SHP77 treated with DMSO at 0.1 percent for 48 hours (cell line): ENCODE data around the gene RPS6KB2.

Experiments
- DNase-seq: peaks from one replicate; lab custom pipeline; 2025; lab: John Stamatoyannopoulos, UW

The RPS6KB2 gene

DNA sequence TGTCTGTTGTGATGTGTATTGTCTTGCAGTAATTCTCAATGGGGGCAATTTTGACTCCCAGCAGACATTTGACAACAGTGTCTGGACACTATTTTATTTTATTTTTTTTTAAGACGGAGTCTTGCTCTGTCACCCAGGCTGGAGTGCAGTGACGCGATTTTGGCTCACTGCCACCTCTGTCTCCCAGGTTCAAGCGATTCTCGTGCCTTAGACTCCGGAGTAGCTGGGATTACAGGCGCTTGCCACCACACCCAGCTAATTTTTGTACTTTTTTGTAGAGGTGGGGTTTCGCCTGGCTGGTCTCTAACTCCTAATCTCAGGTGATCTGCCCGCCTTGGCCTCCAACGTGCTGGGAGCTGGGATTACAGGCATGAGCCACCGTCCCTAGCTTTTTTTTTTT, 1.4 kb downstream of the RPS6KB2 start:
- no peak for DNase-seq

DNA sequence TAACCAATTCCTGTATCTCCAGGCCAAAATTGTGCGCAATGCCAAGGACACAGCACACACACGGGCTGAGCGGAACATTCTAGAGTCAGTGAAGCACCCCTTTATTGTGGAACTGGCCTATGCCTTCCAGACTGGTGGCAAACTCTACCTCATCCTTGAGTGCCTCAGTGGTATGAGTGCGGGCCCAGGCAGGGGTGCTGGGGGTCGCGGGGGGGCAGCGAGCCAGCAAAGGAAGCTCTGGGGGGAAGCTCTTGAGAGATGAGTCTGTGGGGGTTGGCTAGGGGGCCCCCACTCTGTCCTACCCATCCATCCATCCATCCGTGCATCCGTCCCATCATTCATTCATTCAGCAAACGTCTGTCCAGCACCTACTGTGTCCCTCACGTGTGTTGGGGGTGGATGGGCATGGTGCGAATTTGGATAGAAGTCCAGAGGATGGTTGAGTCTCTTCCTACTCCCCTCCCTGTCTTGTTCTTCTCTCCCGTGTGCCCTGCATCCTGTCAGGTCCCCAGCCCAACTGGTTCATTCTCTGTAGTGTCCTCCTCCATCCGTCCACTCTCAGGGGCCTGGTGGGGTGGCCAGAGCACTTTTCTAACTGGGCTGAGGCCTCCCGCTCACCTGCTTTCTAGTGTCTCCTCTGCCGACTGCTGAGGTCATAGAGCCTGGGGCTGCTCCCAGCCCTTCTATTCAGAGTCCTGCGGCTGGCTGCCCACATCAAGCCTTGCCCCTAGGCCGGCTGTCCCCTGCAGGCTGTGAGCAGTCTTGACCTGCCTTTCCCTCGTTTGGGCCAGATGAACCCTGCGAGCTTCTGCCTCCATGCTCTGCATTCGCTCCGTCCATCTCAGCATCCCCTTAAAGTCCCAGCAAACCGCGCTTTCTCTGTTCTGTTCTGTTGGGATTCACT, 3.3 kb downstream of the RPS6KB2 start:
- no peak for DNase-seq

DNA sequence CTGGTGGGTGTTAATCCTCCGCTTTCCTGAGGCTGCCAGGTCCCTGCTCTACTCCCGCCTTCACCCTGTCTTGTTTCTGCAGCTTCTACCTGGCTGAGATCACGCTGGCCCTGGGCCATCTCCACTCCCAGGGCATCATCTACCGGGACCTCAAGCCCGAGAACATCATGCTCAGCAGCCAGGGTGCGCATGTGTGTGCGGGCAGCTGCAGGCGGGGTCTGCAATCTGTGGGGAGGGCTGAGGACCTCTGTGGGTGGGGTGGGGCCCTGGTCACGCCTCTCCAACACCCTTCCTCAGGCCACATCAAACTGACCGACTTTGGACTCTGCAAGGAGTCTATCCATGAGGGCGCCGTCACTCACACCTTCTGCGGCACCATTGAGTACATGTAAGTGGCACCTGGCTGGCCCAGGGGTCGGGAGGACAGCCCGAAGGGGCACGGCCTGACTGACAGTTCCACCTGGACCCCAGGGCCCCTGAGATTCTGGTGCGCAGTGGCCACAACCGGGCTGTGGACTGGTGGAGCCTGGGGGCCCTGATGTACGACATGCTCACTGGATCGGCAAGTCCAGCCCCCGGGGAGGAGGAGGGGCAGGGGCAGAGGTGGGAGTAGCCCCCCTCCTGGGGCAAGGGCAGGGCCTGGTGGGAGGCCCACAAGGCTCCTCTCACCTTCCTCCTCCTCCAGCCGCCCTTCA, 4.5 kb downstream of the RPS6KB2 start:
- DNase-seq: no peak

DNA sequence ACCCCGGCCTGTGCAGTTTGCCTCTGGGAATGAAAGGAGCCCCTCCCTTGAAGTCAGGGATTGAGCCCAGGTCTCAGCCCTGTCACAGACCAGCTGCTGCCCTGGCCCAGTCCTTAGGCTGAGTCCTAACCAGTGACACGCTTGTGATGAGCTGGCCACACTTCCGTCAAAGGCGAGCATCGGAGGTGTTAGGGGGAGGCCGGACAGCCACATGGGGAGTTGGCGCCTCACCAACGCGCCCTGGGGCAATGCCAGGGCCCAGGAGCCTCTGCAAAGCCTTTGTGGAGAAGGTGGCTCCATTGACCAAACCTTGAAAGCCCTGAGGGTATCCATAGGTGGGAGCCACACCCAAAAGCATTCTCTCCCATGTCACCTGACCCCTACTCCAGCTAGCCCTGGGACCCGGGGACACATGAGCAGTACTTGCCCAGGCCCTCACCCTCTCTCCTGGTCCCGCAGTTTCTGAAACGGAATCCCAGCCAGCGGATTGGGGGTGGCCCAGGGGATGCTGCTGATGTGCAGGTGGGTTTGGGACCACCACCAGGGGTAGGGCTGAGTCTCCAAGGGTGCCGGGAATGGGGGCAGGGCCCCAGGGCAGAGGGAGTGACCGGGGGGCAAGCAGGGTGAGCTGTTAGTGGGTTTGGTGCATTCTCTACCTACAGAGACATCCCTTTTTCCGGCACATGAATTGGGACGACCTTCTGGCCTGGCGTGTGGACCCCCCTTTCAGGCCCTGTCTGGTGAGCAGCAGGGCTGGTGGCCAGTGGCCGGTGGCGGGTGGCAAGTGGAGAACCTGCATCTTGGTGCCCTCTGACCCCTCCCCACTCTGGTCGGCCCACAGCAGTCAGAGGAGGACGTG, 5.5 kb downstream of the RPS6KB2 start:
- no peak for DNase-seq

DNA sequence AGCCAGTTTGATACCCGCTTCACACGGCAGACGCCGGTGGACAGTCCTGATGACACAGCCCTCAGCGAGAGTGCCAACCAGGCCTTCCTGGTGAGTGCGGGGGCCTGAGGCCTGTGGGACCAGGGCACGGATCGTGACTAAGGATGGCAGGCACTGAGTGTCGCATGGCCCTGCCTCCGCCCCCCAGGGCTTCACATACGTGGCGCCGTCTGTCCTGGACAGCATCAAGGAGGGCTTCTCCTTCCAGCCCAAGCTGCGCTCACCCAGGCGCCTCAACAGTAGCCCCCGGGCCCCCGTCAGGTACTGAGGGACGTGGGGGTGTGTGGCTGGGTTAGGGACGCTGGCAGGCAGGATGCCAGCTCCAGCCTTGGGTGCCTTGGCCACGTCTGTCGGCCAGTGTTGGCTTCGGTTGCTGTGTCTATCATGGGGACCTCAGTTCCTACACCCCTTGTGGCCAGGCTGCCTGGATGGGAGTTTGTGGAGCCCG, 6.1 kb downstream of the RPS6KB2 start:
- DNase-seq: no peak

DNA sequence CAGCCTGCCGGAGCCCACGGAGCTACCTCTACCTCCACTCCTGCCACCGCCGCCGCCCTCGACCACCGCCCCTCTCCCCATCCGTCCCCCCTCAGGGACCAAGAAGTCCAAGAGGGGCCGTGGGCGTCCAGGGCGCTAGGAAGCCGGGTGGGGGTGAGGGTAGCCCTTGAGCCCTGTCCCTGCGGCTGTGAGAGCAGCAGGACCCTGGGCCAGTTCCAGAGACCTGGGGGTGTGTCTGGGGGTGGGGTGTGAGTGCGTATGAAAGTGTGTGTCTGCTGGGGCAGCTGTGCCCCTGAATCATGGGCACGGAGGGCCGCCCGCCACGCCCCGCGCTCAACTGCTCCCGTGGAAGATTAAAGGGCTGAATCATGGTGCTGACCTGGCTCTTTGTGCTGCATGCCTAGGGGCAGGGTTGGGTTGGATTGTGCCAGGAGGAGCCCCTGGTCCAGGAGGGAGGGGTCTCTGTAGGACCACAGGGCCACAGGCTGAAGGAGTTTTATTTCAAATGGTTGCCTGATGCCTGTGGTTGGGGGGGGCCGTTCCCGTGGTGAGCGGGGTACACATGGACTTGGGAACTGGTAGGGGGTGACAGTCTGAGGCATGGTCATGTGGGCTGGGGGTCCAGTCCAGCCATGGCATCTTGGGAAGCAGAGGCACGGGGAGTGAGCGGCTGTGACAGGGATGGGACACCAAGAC, 6.9 kb downstream of the RPS6KB2 start:
- no peak for DNase-seq

- DNase-seq: no peak
Observed at GRCh38 chr11:67435727-67436458, 7.6 kb downstream of the RPS6KB2 start.

DNA sequence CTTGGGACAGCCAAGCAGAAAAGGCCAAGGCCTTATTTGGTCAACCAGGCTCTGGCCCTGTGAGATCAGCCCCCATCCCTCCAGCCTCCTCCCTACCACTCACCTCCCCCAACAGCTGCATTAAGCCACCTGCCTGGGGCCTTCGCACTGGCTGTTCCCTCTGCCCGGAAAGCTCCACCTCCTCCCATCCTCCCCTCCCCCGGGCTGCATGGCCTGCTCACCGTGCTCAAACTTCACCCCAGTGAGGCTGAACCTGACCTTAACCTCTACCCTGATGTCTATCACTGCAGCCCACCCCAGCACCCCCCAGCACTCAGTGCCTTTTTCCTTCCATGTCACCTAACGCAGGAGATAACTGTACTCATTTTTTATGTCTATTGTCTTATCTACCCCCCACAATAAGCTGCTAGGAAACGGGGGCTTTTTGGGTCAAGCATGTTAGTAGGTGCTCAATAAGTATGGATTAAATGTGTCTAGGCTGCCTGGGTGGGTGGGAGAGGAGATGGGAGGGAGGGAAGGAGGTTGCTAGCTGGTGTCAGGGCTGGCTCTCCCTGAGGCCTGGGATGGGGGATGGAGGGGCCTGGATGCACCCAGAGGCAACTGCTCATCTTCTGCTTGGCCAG, 8.3 kb downstream of the RPS6KB2 start:
- no peak for DNase-seq

DNA sequence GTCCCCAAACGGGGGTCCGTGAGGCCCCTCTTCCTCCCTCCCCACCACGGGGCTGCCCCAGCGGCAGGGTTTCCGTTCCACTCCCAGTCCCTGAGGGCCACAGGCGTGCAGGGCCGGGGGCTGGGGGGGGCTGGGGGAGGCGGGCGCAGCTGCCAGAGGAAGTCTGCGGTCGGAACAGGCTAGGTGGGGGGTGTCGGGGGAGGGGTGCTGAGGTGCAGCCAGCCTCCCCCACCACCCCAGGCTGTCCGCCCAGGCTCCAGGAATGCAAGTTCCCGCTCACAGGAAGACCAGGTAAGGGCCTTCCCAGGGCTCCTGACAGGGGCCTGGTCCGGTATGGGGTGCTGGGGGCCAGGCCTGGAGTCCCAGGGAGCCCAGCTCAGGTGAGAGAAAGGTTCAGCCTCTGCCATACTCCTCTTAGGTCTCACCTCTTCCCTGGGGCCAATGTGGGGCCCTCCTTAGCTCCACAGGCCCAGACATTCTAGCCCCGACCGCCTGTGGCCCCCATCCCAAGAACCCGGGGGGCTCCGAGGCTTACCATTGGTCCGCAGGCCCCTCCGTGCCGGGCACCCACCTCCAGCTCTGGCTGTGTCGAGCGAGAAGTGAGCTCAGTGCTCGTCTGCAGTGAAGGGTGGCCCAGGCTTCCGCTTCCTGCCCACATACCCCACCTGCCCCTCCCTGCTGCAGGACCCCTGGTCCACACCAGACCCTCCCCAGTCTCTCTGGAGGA, 9.0 kb downstream of the RPS6KB2 start, which contains the start of gene PTPRCAP:
Gene PTPRCAP, minus strand, starts transcription at position 601 of the 727 bp plus-strand sequence. Its CDS starts 63 bp downstream, at position 538.
- no peak for DNase-seq

GRCh38 chr11:67437809-67438157, 9.5 kb downstream of the RPS6KB2 start:
- DNase-seq: no peak

DNA sequence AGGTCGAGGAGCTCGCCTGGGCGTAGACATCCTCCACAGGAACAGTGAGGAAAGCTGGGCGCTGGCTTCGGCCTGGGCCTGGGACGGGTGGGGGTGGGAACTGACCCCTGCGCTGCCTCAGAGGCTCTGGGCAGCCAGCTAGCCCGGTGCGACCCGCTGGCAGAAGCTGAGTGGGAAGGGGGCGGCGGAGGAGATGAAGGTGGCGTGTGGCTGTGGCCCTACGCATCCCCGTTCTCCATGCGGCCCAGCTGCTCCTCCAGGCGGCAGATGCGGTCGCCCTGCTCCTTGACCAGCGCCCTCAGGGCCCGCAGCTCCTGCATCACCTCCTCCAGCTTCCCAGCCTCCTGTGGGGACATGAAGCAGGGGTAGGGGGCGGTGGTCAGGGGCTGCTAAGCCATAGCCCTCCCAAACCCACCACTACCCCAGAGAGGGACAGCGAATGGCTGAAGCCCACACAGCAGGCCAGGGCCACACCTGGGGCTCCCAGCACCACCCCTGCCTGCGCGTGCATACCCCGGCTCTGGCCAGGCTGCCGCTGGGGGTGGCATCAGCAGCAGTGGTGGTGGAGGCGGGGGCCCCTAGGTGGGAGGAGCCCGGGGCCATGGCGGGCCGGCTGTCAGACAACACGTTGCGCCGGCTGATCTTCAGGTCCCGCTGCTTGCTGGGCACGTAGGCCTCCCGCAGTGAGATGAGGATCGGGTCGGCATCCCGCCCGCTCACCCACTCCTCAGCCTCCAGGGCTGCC, 10.0 kb downstream of the RPS6KB2 start:
- no peak for DNase-seq

DNA sequence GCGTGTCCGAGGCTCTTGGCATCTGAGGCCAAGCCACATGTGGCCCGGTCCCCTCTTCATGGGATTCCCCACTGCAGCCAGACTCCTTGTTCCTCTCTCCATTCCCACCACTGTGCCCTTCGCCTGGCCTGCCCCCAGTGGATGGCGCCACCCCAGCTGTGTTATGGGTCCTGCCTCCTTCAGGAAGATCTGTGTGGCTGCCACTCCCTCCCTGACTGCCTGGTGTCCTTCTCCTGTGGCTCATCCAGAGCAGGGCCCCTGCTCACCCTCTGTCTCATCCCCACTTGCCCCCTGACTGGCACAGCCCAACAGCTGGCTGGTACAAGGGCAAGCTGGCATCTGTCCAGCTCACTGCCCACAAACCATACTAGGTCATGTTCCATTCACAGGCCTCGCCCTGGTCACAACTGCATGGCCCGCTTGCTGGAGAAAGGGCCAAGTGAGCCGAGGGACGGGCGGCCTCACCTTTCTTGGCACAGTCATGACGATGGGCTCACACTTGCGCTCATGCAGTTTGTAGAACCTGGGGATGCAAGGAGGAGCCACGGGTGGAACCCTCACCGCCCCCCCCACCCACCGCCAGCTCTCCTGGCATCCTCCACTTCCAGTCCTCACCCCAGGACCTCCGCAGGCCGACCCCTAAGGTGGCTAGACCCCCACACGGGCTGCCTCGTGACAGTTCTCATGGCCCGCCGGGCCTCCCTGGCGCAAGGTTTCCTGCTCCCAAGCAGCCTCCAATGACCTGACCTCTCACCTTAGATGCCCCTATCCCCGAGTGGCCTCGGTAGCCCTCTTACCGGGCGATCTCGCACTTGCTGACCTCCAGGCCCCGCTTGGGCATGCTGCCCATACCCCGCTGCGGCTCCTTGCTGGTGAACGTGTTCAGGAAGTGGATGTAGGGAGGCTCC, 11.3 kb downstream of the RPS6KB2 start:
- no peak for DNase-seq

DNA sequence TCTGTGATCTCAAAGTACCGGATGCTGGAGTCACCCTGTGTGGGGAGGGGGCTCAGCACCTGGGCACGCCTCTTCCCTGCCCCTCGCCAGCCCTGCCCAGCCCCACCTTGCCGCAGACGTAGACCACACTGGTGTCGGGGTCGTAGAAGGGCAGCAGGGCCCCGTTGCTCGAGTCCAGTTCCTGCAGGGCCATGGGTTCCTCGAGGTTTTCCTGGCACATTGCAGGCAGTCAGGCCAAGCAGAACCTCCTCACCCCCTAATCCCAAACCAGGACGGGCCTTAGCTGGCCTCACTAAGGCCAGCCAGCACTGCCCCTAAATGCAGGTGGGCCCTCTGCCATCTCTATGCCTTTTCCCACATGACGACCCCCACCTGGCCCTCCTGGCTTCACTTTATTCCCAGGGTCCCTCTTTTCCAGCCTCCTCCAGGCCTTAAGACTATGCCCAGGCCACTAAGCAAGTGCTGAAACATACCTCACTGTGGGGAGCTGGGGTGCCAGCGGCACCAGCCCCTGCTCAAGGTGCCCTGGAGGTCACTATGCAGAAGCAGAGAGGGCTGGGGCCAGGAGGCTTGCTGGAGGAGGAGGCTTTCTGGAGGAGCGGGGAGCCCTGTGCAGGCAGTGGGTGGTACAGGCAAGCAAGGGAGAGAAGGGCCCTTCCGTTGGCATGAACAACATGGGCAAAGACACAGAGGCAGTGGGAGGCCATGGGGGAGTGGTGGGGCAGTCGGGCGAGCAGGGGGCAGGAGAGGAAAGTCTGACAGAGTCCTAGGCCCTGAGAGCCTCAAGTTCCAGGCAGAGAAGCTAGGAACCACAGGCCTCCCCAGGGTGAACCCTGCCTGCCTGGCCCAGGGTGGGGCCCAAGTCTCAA, 12.2 kb downstream of the RPS6KB2 start:
- no peak for DNase-seq

- no peak for DNase-seq
Observed at GRCh38 chr11:67441098-67441563, 12.8 kb downstream of the RPS6KB2 start.

DNA sequence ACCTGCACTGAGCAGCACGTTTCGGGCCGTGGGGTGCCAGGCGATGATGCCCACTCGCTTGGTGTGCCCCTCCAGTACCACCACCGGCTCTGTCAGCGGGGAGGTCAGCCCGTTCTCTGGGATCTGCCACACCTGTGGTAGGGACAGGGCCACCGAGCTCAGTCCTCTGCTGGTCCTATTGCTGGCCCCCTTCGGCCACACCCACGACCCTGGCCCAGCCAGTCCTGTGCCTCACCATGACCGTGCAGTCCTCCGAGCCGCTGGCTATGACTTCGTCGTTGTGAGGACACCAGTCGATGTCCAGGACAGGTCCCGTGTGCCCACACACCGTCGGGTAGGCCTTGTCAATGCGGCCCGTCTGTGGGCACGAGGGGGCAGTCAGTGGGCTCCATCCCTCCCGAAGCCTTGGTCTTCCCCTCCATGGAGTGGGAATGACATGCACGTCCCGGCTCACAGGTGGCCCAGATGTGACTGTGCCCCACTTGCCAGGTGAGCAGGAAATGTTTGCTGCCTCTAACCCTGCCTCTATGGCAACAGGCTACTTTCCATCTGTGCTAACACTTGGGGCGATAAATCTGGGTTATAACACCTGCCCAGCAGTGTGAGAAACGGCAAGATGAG, 13.5 kb downstream of the RPS6KB2 start:
- DNase-seq: no peak
